Subcutaneous adipose tissue (tissue), 4 donors: ENCODE results near the gene SGSM1. TPM values are rescaled to one million over a fixed set of nuclear protein-coding genes. Genes with fewer than 3 reads are reported as not detected.

ENCODE experiments used
- total RNA-seq, 4 donors: library from RNA; depleted of rRNA; stranded (reverse); fragments of >200 nt; gene quantifications; one replicate each; pipeline ENCODE4 v1.1.0, GENCODE V29; 2016
- TF ChIP-seq, protein P1 (sequence below): fragments of 450-650 bp; IDR thresholded peaks from one replicate; pipeline ENCODE4 v1.5.1; 2016; ENCODE audit warnings: low read depth, mild to moderate bottlenecking, control low read depth, antibody characterized with exemption, moderate library complexity

Gene SGSM1
- total RNA-seq, 4 donors from 2014 or later, result under 0.01 to 0.57 (median under 0.01) TPM; not detected in 1

DNA sequence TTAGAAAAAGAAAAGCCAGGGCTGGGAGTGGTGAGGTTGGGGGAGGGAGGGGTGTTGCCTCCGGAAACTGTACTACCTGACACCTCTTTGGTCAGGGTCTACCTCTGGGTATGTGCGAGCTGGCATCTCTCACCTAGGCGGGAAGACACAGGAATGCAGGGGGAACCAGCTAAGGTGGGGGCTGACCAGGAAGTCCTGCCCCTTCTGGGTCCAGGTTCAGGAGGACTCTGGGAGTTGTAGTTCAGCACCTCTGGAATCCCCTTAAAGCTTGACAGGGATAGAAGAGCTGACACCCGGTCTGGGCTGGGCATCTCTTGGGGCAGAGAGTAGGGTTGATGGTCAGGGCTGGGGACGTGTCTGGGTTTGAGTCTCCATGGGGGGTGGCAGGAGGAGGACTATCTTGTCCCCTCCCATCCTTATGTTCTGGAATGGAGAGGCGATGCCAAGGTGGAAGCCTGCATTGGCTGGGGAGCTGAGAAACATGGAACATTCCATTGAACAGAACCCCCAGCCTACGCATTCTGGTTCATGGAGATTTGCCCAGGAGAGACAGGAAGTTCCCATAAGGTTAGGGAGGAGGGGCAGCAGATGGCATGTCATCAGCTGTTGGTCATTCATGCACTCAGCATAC, 144.4 kb downstream of the SGSM1 start:
- TF ChIP-seq, protein P1, sequence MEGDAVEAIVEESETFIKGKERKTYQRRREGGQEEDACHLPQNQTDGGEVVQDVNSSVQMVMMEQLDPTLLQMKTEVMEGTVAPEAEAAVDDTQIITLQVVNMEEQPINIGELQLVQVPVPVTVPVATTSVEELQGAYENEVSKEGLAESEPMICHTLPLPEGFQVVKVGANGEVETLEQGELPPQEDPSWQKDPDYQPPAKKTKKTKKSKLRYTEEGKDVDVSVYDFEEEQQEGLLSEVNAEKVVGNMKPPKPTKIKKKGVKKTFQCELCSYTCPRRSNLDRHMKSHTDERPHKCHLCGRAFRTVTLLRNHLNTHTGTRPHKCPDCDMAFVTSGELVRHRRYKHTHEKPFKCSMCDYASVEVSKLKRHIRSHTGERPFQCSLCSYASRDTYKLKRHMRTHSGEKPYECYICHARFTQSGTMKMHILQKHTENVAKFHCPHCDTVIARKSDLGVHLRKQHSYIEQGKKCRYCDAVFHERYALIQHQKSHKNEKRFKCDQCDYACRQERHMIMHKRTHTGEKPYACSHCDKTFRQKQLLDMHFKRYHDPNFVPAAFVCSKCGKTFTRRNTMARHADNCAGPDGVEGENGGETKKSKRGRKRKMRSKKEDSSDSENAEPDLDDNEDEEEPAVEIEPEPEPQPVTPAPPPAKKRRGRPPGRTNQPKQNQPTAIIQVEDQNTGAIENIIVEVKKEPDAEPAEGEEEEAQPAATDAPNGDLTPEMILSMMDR, result no peak

DNA sequence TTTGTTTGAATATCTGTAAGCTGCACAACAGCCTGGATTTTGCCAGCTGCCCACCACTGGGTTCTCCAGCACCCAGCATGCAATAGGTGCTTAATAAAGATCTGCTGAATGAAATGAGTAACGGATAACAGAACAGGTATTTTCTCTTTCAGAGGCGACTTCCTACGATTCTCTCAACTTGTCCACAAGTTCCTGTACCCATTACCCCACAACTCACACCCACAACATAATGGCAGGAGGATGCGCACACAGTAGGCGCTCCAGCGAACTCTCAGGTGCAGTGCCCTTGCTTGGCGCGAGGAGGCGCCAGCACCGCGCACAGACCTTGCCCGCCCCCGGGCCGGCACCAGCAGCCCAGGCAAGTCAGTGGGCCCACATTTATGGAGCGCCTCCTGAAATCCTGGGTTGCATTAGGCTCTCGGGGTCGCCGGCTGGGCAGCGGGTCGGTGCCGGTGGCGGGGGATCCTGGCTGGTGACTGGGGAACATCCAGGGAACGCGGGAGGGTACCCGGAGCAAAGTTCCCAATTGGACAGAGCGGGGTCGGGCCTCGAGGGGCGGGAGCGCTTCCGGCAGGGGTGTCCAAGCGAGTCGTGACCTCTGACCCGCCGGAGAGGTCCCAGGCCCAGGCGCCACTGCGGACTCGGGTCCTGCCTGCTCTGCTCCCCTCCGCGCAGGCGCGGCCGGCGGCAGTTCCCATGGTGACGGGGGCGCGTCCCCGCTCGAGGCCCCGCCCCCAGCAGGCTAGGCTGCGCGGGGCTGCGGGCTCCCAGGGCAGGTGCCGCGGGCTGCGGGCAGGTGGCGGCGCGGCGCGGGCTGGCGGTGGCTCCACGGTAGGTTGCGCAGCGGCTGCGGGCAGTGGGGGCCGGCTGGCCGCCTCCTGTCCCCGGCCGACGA, 146.2 kb downstream of the SGSM1 start, which contains the start of gene KIAA1671:
TSS of gene KIAA1671 (plus strand) at position 775 of the 895 bp plus-strand sequence. CDS start 75,284 bp downstream, outside the sequence.
- TF ChIP-seq, protein P1, result no peak

- TF ChIP-seq, protein P1, result no peak
Measured at GRCh38 chr22:24952837-24953383, 146.9 kb downstream of the SGSM1 start.

- TF ChIP-seq, protein P1, result no peak
Measured at GRCh38 chr22:24953384-24954113, 147.5 kb downstream of the SGSM1 start.

DNA sequence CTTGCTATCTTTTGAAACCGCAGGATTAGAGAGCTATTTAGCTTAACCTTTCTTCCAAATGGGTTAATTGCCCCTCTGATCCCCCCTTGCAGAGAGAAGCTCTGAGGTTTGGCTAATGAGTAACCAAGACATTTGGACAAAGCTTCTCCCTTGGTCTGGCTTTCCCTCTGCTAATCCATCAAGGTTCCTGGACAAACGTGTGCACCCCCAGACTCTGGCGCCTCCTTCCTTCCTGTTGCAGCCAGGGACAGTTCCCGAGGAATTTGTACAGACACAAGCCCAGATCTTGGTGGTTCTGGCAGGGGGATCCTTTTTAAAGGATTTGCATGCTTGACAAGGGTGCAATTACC, 148.1 kb downstream of the SGSM1 start:
- TF ChIP-seq, protein P1, result no peak

DNA sequence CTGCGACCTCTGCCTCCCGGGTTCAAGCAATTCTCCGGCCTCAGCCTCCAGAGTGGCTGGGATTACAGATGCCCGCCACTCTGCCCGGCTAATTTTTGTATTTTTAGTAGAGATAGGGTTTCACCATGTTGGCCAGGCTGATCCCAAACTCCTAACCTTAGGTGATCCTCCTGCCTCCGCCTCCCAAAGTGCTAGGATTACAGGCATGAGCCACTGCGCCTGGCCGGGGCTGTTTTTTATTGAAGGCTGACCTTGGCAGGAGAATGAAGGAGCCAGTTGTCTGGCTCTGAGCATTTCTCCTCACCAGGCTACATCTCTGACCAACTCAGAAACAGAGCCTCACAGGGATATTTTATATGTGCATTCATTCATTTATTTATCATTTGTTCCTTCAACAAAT, 148.8 kb downstream of the SGSM1 start:
- TF ChIP-seq, protein P1, result no peak
